ENCODE measurements around the gene KL. TPM values are rescaled to one million over a fixed set of nuclear protein-coding genes. Genes with fewer than 3 reads are reported as not detected.

KL gene
- total and polyA plus RNA-seq, 2 experiments from 2014 or later, result 0.03 TPM; not detected in 1

- no peak for TF ChIP-seq CTCF (conservative IDR thresholded peaks at IDR 0.05; ENCODE audit: low read depth in 2 of 2)
- TF ChIP-seq EZH2phosphoT487 (IDR thresholded peaks at IDR 0.05; ENCODE audit: unreplicated experiment), result no peak
- TF ChIP-seq REST (IDR thresholded peaks at IDR 0.05; ENCODE audit: unreplicated experiment), result no peak
- no peak for TF ChIP-seq ZNF114 (CRISPR knock-in tag; IDR thresholded peaks at IDR 0.05)
- no peak for TF ChIP-seq STAT1 (IDR thresholded peaks at IDR 0.05; ENCODE audit: unreplicated experiment)
- no peak for TF ChIP-seq EZH2 (IDR thresholded peaks at IDR 0.05; ENCODE audit: low read depth, unreplicated experiment)
- TF ChIP-seq ETS1 (IDR thresholded peaks at IDR 0.05), result no peak
- TF ChIP-seq CREB1 (CRISPR knock-in tag; IDR thresholded peaks at IDR 0.05; ENCODE audit: low read depth), result no peak
- no peak for TF ChIP-seq JUNB (IDR thresholded peaks at IDR 0.05; ENCODE audit: unreplicated experiment)
- TF ChIP-seq ZNF331 (CRISPR knock-in tag; IDR thresholded peaks at IDR 0.05; ENCODE audit: low read depth), result no peak
Observed at GRCh38 chr13:33028620-33029019, 12.4 kb downstream of the KL start (continued).

- Histone ChIP-seq H4K20me1 (replicated peaks; ENCODE audit: insufficient read depth) (no peaks in the 10 kb centered on the region), H3K36me3 (ENCODE audit: insufficient read depth) (no peaks in the 10 kb centered on the region), H3K4me3 (no peak overlapping the region), H3K27ac (ENCODE audit: low read depth) (no peak overlapping the region), H3K79me2 (replicated peaks; ENCODE audit: insufficient read depth) (no peaks in the 10 kb centered on the region), H3F3A (replicated peaks; ENCODE audit: low read depth) (no peaks in the 10 kb centered on the region), H3K4me1 (ENCODE audit: insufficient read depth) (peaks cover 4% of the 10 kb centered on the region; the same call in 1 of the 2 replicates), H3K9me2 (ENCODE audit: insufficient read depth) (peaks cover 5% of the 10 kb centered on the region; the same call in 1 of the 2 replicates), H3K4me2 (no peak overlapping the region), H2AFZ (no peak overlapping the region), H3K27me3 (ENCODE audit: insufficient read depth) (no peaks in the 10 kb centered on the region)
- Mint-ChIP-seq H3K27me3 (ENCODE audit: insufficient read depth, low read depth, poor library complexity) (no peaks in the 10 kb centered on the region), H3K36me3 (ENCODE audit: low read depth) (no peaks in the 10 kb centered on the region), H3K4me3 (no peak overlapping the region), H3K27ac (no peak overlapping the region), H3K9me3 (no peaks in the 10 kb centered on the region), H3K4me1 (peaks cover 14% of the 10 kb centered on the region)
- DNase-seq (ENCODE audit: low spot score) (no peak), ATAC-seq (no peak)
- TF ChIP-seq EZH2phosphoT487 (IDR thresholded peaks at IDR 0.05; ENCODE audit: unreplicated experiment), result no peak
- no peak for TF ChIP-seq NANOG (IDR thresholded peaks at IDR 0.05; ENCODE audit: borderline replicate concordance)
- no peak for TF ChIP-seq POLR2AphosphoS5 (IDR thresholded peaks at IDR 0.05; ENCODE audit: low read depth)
- no peak for TF ChIP-seq CREB1 (CRISPR knock-in tag; IDR thresholded peaks at IDR 0.05; ENCODE audit: low read depth)
- TF ChIP-seq STAT1 (IDR thresholded peaks at IDR 0.05; ENCODE audit: unreplicated experiment), result no peak
- no peak for TF ChIP-seq ETS1 (IDR thresholded peaks at IDR 0.05)
Observed at GRCh38 chr13:33031277-33031676, 15.1 kb downstream of the KL start.
